Gastroesophageal sphincter (tissue), 4 donors: ENCODE data around the gene GUCY1A1. TPM values are rescaled to one million over a fixed set of nuclear protein-coding genes. Genes with fewer than 3 reads are reported as not detected.

Source experiments
- ATAC-seq: fragments of 150-250 bp; one replicate; pipeline ENCODE4 v1.9.1; 2016; ENCODE audit warnings: mild to moderate bottlenecking, moderate library complexity
- H3K27ac ChIP-seq, 4 donors: fragments of 200-600 bp; sonication (generic) in 3 of 4; 1 replicate in 3 of 4; 2 replicates in 1 of 4; pipeline ENCODE4 v1.5.1; 2016 to 2019
- H3K27me3 ChIP-seq: fragments of 200-600 bp; sonication (generic); one replicate; pipeline ENCODE4 v1.5.1; 2019
- H3K36me3 ChIP-seq, 2 donors: fragments of 200-600 bp; sonication (generic); one replicate each; pipeline ENCODE4 v1.5.1; 2019; ENCODE audit warnings: control low read depth in 1 of 2
- H3K4me1 ChIP-seq, 3 donors: fragments of 200-600 bp; sonication (generic); 1 replicate in 2 of 3; 2 replicates in 1 of 3; pipeline ENCODE4 v1.5.1; 2016 to 2019; ENCODE audit warnings: control low read depth in 2 of 3
- H3K4me3 ChIP-seq, 2 donors: fragments of 200-600 bp; sonication (generic); one replicate each; pipeline ENCODE4 v1.5.1; 2019; ENCODE audit warnings: mild to moderate bottlenecking in 1 of 2, moderate library complexity in 1 of 2
- H3K9me3 ChIP-seq, 3 donors: fragments of 200-600 bp; sonication (generic); one replicate each; pipeline ENCODE4 v1.5.1; 2017 to 2019; ENCODE audit warnings: control low read depth in 2 of 3
- EP300 ChIP-seq: sonication (generic); formaldehyde crosslinking; IDR thresholded peaks from one replicate; pipeline ENCODE4 v1.6.1; 2017; ENCODE audit warnings: antibody characterized with exemption, mild to moderate bottlenecking
- POLR2A ChIP-seq, 2 donors: fragments of 450-650 bp; IDR thresholded peaks; one replicate each; pipeline ENCODE4 v1.6.1; 2017; ENCODE audit warnings: antibody characterized with exemption in 2 of 2, mild to moderate bottlenecking in 2 of 2, moderate library complexity in 1 of 2
- POLR2AphosphoS5 ChIP-seq: sonication (generic); formaldehyde crosslinking; IDR thresholded peaks from one replicate; pipeline ENCODE4 v1.6.1; 2017; ENCODE audit warnings: antibody characterized with exemption
- WGBS, 2 donors: methylation state at CpG; one replicate each; pipeline ENCODE4 v1.1.5; 2018; ENCODE audit warnings: low coverage in 1 of 2; 5-methylcytosine and 5-hydroxymethylcytosine counted together
- total RNA-seq, 4 donors: library from RNA; depleted of rRNA; stranded (reverse); fragments of >200 nt; gene quantifications; one replicate each; pipeline ENCODE4 v1.1.0, GENCODE V29; 2016
- TF ChIP-seq, protein P1 (sequence below), 4 experiments: fragments of 200-600 bp in 2 of 4; fragments of 450-650 bp in 2 of 4; sonication (generic) in 1 of 4; IDR thresholded peaks; one replicate each; pipeline ENCODE4 v1.5.1; 2017 to 2019; ENCODE audit warnings: antibody characterized with exemption in 4 of 4, mild to moderate bottlenecking in 2 of 4, moderate library complexity in 2 of 4

Gene GUCY1A1
- total RNA-seq, 4 donors from 2014 or later: 69.4 to 196 (median 144) TPM

DNA sequence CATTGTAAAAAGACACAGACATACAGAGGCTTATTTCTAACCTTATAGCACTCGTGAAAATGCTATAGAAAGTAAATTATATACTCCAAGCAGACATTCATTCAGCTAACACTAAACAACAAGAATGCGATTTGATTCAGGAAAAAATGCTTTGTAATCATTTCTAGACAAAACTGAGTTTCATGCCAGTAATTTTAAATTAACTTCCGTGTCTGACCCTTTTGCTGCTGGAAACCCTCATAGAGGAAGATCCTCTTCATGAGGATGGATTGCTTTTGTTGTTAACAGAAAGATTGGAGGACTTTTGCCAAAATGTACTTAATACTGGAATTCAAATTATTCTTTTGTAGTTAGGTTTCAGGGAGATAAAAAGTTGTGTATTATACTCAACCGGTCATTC, 43.3 kb downstream of the GUCY1A1 start:
- no peak overlapping the region for H3K4me3 ChIP-seq
- ATAC-seq: no peak
- H3K27ac ChIP-seq: no peak overlapping the region
- no peaks in the 10 kb centered on the region for H3K9me3 ChIP-seq
- no peaks in the 10 kb centered on the region for H3K27me3 ChIP-seq
- TF ChIP-seq POLR2A (IDR thresholded peaks at IDR 0.05) (no peak), POLR2AphosphoS5 (no peak), EP300 (no peak)
- TF ChIP-seq, protein P1, sequence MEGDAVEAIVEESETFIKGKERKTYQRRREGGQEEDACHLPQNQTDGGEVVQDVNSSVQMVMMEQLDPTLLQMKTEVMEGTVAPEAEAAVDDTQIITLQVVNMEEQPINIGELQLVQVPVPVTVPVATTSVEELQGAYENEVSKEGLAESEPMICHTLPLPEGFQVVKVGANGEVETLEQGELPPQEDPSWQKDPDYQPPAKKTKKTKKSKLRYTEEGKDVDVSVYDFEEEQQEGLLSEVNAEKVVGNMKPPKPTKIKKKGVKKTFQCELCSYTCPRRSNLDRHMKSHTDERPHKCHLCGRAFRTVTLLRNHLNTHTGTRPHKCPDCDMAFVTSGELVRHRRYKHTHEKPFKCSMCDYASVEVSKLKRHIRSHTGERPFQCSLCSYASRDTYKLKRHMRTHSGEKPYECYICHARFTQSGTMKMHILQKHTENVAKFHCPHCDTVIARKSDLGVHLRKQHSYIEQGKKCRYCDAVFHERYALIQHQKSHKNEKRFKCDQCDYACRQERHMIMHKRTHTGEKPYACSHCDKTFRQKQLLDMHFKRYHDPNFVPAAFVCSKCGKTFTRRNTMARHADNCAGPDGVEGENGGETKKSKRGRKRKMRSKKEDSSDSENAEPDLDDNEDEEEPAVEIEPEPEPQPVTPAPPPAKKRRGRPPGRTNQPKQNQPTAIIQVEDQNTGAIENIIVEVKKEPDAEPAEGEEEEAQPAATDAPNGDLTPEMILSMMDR (IDR thresholded peaks at IDR 0.05): no peak
- H3K4me1 ChIP-seq: peaks cover 0 to 36% (median 0%) of the 10 kb centered on the region in 3 donors
- peaks cover 0 to 21% of the 10 kb centered on the region in 2 donors for H3K36me3 ChIP-seq
- 47 to 71% methylated on average over 4 of the region's 4 CpGs for WGBS, 2 donors

DNA sequence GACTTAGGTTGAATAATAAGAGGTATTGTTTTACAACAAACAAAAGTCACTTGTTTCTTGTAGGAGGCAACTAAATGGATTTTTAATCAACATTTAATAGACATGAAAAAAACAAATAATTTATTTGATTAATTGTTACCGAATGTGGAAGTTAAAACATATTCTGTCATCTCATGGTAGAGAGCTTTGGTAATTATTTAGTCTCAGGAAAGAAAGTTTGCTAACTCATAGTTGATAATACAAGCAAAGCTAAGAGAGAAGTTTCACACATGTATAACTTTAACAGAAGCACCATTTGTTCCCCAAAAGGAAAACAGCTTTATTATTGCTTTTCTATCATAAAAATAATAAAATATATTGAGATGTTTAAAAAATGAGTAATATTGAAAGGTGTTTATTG, 44.9 kb downstream of the GUCY1A1 start:
- Histone ChIP-seq H3K9me3 (no peaks in the 10 kb centered on the region), H3K36me3 (peaks cover 0 to 21% of the 10 kb centered on the region in 2 donors), H3K27me3 (no peaks in the 10 kb centered on the region), H3K4me3 (no peak overlapping the region), H3K27ac (no peak overlapping the region), H3K4me1 (peaks cover 0 to 19% (median 0%) of the 10 kb centered on the region in 3 donors)
- no peak for ATAC-seq
- WGBS, 2 donors: 65 to 88% methylated on average over 1 of the region's 1 CpG
- TF ChIP-seq POLR2AphosphoS5 (no peak), EP300 (no peak), POLR2A (IDR thresholded peaks at IDR 0.05) (no peak)
- TF ChIP-seq, protein P1 (IDR thresholded peaks at IDR 0.05): no peak

DNA sequence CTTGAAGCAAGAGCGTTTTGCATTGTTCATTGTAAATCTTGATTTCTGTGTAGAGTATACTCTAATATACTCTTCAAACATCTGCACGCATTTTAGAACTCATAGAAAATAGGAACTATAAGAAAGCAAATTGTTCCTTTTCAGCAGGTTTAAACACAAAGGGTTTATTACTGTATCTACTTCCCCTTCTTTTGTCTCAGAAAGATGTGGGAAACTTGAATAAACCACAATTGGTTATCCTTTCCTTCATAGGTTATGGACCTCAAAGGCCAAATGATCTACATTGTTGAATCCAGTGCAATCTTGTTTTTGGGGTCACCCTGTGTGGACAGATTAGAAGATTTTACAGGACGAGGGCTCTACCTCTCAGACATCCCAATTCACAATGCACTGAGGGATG, 46.2 kb downstream of the GUCY1A1 start:
- no peak for ATAC-seq
- TF ChIP-seq EP300 (no peak), POLR2A (IDR thresholded peaks at IDR 0.05) (no peak), POLR2AphosphoS5 (no peak)
- TF ChIP-seq, protein P1 (IDR thresholded peaks at IDR 0.05): no peak

DNA sequence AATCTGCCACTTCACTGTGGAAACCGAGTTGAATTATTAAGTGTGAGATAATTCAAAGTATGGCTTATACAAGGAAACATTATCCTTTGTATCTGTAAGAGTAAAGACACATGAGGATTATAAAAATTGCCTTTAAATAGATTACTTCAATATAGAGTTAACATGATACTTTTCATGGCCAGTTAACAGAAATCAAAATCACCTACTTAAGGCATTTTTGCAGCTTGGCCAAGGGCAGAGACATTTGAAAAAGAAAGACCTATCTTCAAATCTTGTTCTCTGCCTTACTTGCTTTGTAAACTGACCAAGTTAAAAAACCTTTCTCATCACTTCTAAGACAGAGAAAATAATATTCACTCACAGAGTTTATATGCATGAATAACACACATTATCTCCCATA, 47.3 kb downstream of the GUCY1A1 start:
- Histone ChIP-seq H3K27ac (no peak overlapping the region), H3K36me3 (peaks cover 0 to 26% of the 10 kb centered on the region in 2 donors), H3K4me3 (no peak overlapping the region), H3K9me3 (no peaks in the 10 kb centered on the region), H3K4me1 (peaks cover 0 to 20% (median 0%) of the 10 kb centered on the region in 3 donors), H3K27me3 (no peaks in the 10 kb centered on the region)
- ATAC-seq: no peak
- TF ChIP-seq POLR2A (IDR thresholded peaks at IDR 0.05) (no peak), EP300 (no peak), POLR2AphosphoS5 (no peak)
- TF ChIP-seq, protein P1 (IDR thresholded peaks at IDR 0.05): no peak
- WGBS, 2 donors: 38 to 43% methylated on average over 1 of the region's 1 CpG

More for the DNA sequence above, 46.2 kb downstream of the GUCY1A1 start:
- H3K4me1 ChIP-seq: peaks cover 0 to 17% (median 0%) of the 10 kb centered on the region in 3 donors
- peaks cover 0 to 26% of the 10 kb centered on the region in 2 donors for H3K36me3 ChIP-seq
- H3K4me3 ChIP-seq: no peak overlapping the region
- H3K27me3 ChIP-seq: no peaks in the 10 kb centered on the region
- no peak overlapping the region for H3K27ac ChIP-seq
- H3K9me3 ChIP-seq: no peaks in the 10 kb centered on the region
- 74 to 82% methylated on average over 3 of the region's 3 CpGs for WGBS, 2 donors

DNA sequence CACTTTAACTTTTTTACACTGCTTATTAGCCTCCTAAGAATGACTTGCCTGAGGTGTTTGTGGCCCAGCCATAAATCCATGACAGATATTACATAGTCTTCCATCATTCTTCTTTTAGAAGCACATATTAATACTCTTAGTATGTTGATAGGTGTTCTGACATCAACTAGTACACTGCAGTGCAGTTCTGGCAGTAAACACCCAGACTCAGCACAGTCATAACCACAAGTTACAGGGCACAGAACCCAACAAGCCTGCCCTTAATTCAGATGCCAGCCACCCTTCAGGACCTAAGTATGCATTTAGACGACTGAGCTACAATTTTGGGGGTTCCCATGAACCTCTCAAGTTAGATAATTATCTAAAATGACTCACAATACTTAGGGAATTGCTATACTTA, 55.7 kb downstream of the GUCY1A1 start:
- no peaks in the 10 kb centered on the region for H3K27me3 ChIP-seq
- peaks cover 0 to 23% of the 10 kb centered on the region in 2 donors for H3K36me3 ChIP-seq
- no peak overlapping the region for H3K4me3 ChIP-seq
- no peaks in the 10 kb centered on the region for H3K9me3 ChIP-seq
- no peak for ATAC-seq
- 44 to 83% methylated on average over 1 of the region's 1 CpG for WGBS, 2 donors
- H3K27ac ChIP-seq: no peak overlapping the region
- peaks cover 0 to 6% (median 0%) of the 10 kb centered on the region in 3 donors for H3K4me1 ChIP-seq
- TF ChIP-seq, protein P1 (IDR thresholded peaks at IDR 0.05): no peak
- TF ChIP-seq POLR2AphosphoS5: no peak
- no peak for TF ChIP-seq POLR2A (IDR thresholded peaks at IDR 0.05)
- no peak for TF ChIP-seq EP300
